GM12801 (cell line): ENCODE results near the gene SLC16A4.

Source experiments
- TF ChIP-seq, protein P1 (sequence below): IDR thresholded peaks from one replicate; pipeline ENCODE4 v1.5.1; 2011; ENCODE audit warnings: control low read depth; ENCODE audit not compliant: insufficient read length; ENCODE audit errors: extremely low read depth

SLC16A4 gene

DNA sequence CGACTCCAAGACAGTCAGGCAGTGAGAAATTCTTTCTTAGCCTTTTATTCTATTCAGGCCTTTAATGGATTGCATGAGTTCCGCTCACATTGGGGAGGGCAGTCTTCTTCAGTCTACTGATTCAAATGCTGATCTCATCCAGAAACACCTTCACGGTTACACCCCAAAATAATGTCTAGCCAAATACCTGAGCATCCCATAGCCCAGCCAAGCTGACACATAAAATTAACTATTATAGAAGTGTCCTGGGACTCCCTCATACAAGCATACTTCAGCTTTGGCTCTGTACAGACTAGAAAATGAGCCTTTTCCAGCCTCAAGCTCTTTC is 3.6 kb upstream of the SLC16A4 start:
- TF ChIP-seq, protein P1, sequence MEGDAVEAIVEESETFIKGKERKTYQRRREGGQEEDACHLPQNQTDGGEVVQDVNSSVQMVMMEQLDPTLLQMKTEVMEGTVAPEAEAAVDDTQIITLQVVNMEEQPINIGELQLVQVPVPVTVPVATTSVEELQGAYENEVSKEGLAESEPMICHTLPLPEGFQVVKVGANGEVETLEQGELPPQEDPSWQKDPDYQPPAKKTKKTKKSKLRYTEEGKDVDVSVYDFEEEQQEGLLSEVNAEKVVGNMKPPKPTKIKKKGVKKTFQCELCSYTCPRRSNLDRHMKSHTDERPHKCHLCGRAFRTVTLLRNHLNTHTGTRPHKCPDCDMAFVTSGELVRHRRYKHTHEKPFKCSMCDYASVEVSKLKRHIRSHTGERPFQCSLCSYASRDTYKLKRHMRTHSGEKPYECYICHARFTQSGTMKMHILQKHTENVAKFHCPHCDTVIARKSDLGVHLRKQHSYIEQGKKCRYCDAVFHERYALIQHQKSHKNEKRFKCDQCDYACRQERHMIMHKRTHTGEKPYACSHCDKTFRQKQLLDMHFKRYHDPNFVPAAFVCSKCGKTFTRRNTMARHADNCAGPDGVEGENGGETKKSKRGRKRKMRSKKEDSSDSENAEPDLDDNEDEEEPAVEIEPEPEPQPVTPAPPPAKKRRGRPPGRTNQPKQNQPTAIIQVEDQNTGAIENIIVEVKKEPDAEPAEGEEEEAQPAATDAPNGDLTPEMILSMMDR: no peak

DNA sequence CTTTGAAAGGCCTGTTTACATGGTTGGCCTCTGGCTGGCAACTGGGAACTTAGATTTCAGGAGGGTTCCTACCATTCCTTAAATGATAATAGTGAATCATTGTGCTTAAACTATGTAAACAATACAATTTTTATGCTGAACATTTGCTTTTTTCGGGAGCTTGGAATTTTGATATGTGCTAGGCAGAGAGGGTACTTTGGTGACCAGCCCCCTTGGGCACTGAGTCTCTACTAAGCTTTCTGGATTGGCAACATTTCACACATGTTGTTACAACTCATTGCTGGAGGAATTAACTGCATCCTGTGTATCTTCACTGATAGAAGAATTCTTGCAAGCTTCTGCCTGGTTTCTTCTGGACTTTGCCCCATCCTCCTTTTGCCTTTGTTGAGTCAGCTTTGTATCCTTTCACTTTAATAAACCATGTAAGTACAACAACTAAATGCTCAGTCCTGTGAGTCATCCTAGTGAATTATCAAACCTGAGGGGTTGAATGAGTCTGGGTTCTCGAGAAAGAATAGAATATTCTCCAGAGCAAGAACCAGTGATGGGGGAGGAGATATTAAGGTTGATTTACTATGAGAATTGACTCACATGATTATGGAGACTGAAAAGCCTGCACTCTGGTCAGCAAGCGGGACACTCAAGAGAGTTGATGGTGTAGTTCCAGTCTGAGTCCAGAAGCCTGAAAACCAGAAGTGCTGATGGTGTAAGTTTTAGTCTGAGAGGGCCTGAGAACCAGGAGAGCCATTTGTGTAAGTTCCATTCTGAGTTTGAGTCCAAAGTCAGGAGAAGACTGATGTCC is 3.1 kb upstream of the SLC16A4 start:
- TF ChIP-seq, protein P1: no peak

DNA sequence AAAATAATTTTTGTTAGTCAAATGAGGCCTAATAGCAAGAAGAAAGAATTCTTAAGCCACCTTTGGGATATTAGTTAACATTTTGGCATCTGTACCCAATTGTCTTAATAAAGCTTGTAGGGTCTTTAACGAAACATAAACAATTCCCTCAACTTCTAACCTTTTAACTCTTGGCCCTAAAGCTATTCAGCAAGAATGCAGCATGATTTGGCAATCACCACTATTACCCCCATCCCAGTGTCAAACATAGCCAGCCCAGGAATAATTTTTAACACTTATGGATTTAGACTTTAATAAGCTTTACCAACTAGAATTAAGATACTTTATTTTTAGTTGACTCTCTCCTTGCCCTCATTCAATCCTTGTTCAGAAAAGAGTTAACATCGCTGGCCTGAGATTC is 2.5 kb upstream of the SLC16A4 start:
- TF ChIP-seq, protein P1: no peak

DNA sequence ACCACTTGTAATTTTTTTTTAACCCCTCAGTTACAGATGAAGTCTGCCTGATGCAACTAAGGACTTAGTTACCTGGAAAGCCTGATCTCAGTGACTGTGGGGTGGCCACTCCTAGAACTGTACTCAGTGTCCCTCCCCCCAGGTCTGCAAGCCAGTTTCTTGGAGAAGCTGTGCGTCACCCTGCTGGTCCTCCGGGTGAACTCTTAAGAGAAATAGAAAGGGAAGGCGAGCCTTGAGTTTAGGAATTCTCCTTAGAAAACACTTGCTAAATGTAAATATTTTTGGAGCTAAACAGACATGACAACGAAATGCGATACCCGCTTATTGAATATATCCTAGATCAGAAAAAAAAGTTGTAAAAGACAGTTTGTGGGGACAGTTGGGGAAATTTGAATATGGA is 730 bp downstream of the SLC16A4 start:
- TF ChIP-seq, protein P1: no peak

DNA sequence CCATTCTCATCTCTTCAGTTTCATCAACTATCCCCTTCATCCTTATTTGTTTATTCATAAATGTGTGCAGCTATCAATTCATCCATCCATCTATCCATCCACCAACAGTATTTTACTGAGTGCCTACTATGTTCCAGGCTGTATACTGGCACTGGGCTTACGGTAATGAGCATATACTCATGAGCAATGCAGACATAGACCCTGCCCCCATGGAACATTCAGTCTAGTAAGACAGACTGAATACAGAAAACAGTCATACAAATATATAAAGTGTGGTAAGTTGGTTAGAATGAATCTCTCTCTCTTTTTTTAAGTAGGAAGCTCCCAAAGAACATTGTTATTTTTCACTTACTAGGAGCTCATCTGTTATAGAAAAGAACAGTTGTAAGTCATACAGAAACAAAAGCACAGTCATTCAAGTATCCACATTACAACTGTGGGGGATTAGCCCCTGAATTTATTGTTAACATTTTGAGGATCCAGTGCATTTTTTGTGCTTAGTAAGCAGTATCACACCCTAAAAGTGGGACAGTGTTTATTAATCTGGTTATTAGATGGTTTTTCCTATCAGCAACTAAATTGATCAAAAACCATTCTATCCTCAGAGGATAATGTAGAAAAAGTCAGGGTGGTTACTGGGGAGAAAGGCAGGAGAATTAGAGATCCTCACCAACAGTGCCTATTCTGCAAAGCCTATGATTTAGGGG is 3.6 kb downstream of the SLC16A4 start:
- TF ChIP-seq, protein P1: no peak

DNA sequence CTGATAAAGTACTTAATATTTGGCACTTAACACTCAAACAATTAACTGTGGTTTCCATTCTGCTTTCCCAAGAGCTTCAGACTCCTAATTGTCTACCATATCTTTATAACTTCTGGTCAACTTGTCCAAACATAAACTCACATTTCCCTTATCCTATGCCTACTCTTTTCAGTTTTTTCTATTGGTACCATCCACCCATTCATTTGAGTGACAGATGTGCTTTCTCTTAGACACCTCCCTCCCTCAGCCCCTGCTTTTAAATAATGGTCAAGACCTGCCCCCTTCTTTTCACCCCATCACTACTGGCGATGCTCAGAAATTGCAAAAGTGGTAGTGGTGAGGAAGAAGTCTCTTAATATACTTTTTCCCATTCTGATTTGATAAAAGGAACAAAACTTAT is 5.5 kb downstream of the SLC16A4 start:
- TF ChIP-seq, protein P1: no peak

DNA sequence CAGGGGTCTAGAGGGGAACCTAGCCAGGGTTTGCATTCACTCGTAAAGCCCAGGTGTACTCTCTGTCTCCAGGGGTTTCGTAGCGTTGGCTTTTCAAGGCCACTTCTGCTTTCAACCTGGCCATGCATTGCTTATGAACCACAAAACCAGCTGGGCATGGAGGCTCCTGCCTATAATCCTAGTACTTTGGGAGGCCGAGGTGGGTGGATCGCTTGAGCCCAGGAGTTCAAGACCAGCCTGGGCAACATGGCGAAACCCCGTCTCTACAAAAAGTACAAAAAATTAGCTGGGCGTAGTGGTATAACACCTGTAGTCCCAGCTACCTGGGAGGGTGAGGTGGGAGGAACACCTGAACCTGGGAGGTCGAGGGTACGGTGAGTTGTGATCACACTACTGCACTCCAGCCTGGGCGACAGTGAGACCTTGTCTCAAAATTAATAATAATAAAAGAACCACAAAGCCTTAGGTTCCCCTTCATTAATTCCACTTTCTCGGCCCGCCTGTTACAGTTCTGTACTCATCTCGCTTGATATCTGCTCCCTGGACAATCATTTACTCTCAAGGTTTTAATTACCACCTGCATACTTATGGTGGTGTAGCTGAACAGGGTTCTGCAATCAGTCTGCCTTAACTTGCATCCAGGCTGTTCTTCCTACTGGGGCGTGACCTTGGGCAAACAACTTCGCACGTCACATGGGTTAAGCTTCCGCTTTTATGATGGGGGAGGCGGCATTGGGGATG is 6.1 kb downstream of the SLC16A4 start:
- TF ChIP-seq, protein P1: no peak
